GM12873 (cell line): ENCODE data around the gene ZNF582.

Experiments
- CTCF ChIP-seq: IDR thresholded peaks from 2 replicates; pipeline ENCODE4 v1.5.1; 2012; ENCODE audit warnings: low read depth, mild to moderate bottlenecking, moderate library complexity, low read length, control low read depth; ENCODE audit not compliant: insufficient read depth; ENCODE audit errors: missing control alignments

Gene ZNF582

GRCh38 chr19:56372281-56372680, 21.1 kb downstream of the ZNF582 start:
- no peak for TF ChIP-seq CTCF

- no peak for TF ChIP-seq CTCF
Observed at GRCh38 chr19:56369886-56370676, 23.3 kb downstream of the ZNF582 start.

- no peak for TF ChIP-seq CTCF
Observed at GRCh38 chr19:56367829-56368711, 25.3 kb downstream of the ZNF582 start.

GRCh38 chr19:56360841-56361240, 32.5 kb downstream of the ZNF582 start:
- no peak for TF ChIP-seq CTCF

GRCh38 chr19:56356944-56357343, 36.4 kb downstream of the ZNF582 start:
- TF ChIP-seq CTCF = no peak

GRCh38 chr19:56355517-56355916, 37.8 kb downstream of the ZNF582 start:
- TF ChIP-seq CTCF = no peak

GRCh38 chr19:56351208-56351607, 42.1 kb downstream of the ZNF582 start:
- no peak for TF ChIP-seq CTCF
